Stimulated activated CD8-positive, alpha-beta memory T cell treated with anti-CD3 and anti-CD28 coated beads, Interleukin-12 subunit alpha, Interleukin-12 subunit beta, amount 100 ng/mL, for 24 hours (primary cell): Measurements from ENCODE around the gene HIVEP2.

Experiments
- DNase-seq: peaks from one replicate; pipeline ENCODE4 v3.0.0-alpha.2; 2020; ENCODE audit errors: extremely low read depth

HIVEP2 gene

GRCh38 chr6:142844065-142844755 is 100.8 kb downstream of the HIVEP2 start:
- DNase-seq, result no peak

DNA sequence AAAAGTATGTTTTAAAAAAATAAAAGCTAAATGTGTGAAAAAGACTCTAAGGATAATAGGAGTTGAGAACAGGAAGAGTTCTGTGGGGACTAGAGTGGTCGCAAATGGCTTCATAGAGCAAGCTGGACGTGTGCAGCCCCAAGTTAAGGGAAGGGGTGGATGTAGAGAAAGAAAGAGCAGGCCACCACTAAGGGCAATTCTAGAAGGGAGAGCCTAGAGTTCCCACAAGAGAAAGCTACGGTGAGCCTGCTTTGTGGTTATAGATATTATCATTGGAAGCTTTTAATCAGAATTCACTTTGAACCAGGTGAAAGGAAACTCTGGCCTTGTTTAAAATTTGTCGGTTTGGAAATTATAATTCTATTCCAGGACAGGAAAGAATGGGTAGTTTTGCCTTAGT is 101.6 kb downstream of the HIVEP2 start:
- no peak for DNase-seq

DNA sequence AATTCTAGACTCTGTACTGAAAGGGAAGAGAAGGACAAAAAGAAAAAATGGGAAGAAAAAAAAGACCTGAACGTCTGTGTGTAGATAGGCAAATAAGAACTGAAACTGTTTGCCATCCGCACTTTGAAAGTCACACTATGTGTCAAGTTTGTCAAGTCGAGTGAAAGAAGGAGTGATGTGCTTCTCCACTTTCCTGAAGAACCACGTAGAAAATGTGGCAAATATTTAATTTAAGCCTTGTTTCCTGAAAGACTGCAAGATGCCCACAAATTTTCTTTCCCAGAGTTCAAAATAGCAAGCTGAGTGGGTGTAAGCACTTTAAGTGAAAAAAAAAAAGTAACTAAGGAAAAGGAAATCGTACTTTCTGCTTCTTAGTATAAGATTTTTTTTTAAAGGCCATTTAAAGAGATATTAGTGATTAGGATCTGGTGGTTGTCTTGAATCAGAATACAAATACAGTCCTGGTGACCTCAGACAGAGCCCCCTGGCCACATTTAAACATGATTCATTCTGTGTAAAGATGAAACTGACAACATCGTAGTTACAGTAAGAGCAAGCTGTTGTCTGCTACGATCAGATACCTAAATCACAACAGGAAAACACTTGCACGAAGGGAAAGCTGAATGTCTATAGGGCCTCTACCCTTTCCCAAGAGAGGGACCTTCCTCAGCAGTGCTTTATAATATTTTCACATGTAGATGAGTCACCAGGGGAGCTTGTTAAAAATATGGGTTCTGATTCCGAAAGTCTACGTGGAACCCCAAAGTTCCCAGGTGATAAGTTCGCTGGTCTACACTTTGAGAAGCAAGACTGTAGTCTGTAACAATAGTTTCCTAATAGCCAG is 102.3 kb downstream of the HIVEP2 start:
- no peak for DNase-seq

- no peak for DNase-seq
These were observed 103.1 kb downstream of the HIVEP2 start for GRCh38 chr6:142841915-142842314.

DNA sequence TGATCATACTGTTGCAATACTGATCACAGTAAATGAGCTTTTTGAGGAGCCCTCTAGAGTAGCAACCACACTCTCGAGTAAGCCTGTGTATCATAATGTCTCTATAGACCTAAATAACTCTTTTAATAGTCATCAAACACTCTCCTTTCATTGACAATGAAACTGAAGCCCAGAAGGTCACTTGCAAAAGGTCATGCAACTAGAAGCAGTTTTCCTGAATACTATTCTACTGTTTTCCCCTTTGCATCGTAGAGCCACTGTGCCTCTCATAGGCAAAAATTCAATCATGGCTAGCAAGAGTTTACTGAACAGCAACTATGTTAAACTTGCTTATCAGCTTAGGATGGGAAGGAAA is 105.3 kb downstream of the HIVEP2 start:
- DNase-seq, result no peak

DNA sequence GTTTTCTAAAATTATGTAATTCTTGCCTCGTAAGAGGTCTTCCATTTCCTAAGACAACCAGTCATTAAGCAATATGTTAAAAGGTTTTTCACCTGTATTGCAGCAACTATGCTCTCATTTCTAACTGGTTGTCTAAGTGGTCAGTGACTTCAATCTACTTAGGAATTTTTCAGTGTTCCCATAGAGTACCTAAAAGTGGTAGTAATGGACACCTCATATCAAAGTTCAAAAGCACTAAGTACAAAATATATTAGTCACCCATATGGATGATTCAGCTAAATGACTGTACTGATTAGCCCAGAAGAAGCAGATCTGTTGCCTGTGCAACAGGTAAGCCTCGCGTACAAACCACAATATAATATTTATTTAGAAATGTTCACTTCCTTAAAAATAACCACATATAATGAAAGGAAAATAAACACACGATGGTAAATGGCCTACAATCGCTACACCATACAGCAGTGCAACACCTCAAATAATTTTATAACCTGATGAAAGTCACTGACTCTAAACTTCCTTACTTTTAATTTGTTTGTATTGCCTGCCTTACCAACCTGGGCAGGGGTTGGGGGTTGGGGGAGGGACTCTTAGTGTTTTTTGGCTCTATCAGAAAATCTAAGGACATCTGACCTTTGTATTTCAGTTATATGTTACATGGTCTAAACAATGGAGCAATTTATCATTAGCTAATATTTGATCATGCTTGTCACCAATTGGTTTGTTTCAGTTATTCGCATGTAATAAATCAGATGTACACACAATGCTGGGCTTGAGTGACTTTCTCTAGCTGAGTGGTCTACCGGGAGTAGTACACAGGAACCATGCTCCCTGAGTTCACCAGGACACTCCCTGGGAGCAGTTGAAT is 105.9 kb downstream of the HIVEP2 start:
- DNase-seq, result no peak

DNA sequence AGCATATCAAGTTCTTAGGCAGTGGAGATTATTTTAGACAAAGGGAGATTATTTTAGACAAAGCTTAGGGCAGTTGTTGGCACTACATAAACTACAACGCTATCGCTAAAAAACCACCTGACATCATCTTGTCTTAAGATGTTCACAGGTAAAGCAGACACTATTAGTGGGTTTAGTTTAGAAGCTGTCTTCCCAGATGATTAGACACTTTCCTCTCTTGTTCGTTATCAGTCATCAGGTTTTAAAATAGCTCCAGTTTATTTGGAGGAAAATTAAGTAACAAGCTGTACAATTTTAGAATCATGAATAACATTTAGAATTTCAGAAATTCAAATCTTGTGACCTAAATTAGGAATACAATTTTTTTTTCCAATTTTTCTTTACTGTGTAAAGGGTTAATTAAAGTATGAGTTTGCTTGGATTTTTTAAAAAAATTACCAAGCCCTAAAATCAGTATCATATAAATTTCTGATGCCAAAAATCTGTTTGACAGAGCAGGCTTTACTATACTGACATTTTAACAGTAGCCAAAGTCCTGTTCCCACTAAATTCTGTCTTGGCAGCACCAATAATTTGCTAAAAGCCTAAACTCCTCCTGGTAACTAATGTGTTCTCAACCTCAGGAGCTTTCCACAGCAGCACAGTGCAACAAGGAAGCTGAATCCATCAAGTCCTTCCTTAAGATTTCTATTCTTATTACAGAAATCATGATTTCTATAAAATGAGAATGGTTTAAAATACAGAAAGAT is 109.0 kb downstream of the HIVEP2 start:
- DNase-seq, result no peak

- DNase-seq, result no peak
These were observed 110.1 kb downstream of the HIVEP2 start for GRCh38 chr6:142834853-142835252.

- DNase-seq, result no peak
These were observed 111.2 kb downstream of the HIVEP2 start for GRCh38 chr6:142833798-142834197.

DNA sequence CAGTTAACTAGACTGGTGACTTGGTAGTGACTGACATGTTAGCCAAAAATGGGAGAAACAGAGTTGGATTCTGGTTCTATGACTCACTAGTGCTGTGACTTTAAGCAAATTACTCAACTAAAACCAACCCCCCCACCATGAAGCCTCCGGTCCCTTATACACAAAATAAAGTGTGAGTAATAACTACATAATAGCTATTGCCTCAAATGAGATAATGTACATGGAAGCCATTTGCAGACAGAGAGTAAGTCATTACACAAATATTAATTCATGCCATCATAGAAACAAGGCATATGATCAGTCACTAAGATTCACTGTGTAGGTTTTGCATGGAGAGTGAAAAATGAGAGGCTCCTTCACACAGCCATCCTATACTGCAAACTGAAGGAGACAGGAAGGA is 111.9 kb downstream of the HIVEP2 start:
- no peak for DNase-seq

- no peak for DNase-seq
These were observed 114.2 kb downstream of the HIVEP2 start for GRCh38 chr6:142830807-142831206.

DNA sequence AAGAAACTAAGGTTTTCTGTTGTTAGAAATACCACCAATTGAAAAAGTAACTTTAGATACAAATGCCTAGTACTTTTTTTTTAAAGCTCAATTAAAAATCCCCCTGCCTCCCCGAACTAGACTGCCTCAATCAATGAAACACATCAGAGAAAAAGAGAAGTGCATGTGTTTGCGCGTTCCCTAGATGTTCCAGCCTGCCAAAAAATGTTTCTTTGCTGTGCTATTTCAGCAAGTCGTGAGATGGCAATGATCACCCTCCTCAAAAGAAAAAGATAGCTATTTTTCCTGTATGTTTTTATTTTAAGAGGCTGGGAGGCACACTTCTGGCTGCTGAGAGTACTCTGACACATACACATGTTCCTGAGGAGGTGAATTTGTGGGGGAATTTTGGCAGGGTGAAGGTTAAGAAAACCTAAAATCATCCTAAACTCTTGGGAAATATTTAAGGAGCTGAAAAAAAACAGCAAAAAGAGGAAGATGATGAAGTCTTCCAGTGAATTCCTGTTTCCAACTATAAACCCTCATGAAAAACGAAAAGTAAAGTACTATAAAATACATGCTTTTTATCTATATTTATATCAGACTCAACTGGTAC is 114.8 kb downstream of the HIVEP2 start:
- DNase-seq, result no peak

DNA sequence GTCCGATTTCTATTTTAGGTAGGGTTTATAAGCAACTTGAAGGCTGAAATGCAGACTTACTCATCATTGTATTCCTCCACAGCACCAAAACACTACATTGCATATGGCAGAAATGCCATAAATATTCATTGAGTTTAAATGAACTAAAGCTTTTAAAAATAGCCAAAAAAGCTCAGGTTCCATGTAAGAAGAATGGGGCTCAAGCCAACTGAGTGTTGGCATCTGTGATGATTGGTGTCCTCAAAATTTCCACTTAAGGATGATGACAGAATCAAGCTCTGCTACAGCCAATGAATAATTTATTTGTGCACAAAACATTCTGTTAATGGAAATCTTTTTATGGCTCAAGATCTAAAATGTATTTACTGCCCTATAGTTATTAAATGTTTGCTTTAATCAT is 115.4 kb downstream of the HIVEP2 start:
- no peak for DNase-seq

GRCh38 chr6:142827991-142828390 is 117.0 kb downstream of the HIVEP2 start:
- DNase-seq, result no peak

- DNase-seq, result no peak
These were observed 117.6 kb downstream of the HIVEP2 start for GRCh38 chr6:142827369-142827768.

DNA sequence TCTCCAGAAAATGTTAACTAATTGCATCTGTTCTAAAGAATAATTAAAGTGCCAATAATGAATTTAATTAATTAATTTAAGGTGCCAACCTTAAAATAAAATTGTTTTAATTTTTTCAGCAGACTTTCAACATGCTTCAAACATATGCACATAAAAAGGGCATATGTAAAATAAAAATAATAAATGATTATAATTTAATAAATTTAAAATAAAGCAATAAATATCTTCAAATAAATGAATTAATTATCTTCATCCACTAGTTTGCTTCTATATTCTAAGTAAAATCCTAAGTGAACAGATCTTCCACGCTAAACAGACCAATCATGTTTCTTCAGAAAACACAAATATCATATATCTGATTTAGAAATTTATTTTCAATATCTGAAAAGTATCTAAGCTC is 119.2 kb downstream of the HIVEP2 start:
- no peak for DNase-seq

DNA sequence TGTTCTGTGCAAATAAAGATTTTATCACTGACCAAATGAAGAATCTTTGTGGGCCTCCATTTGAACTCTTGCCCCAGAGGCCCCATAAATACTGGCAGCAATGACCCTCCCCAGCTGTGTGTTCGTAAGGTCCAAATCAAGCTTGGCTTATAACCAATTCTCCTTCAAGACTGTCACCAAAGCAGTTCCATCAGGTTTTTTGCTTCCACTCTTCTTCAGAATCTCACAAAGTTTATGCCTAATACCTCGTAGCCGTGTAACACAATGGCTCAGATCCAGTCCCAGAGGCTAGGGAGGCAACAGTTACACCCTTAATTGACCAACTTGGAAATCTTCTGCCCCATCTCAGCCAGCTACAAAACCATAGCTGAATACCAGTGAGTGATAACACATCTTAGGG is 120.5 kb downstream of the HIVEP2 start:
- no peak for DNase-seq

- no peak for DNase-seq
These were observed 121.6 kb downstream of the HIVEP2 start for GRCh38 chr6:142823256-142823902.

GRCh38 chr6:142822842-142823241 is 122.1 kb downstream of the HIVEP2 start:
- DNase-seq, result no peak

- DNase-seq, result no peak
These were observed 122.6 kb downstream of the HIVEP2 start for GRCh38 chr6:142822383-142822782.

GRCh38 chr6:142821860-142822259 is 123.1 kb downstream of the HIVEP2 start:
- no peak for DNase-seq
